ENCODE data around the gene PVR.

The PVR gene

GRCh38 chr19:44672226-44672625 is 28.5 kb downstream of the PVR start:
- H3K4me3 ChIP-seq (ENCODE audit: low read depth, low read length): no peak overlapping the region
- no peak for DNase-seq (ENCODE audit: low read depth)
- no peak for TF ChIP-seq CTCF (IDR thresholded peaks at IDR 0.05; ENCODE audit: control insufficient read depth, extremely low read depth, insufficient read depth)

GRCh38 chr19:44673510-44673909 is 29.8 kb downstream of the PVR start:
- H3K4me3 ChIP-seq (ENCODE audit: low read depth, low read length): no peak overlapping the region

GRCh38 chr19:44675521-44675920 is 31.8 kb downstream of the PVR start:
- no peak for DNase-seq (ENCODE audit: low read depth)
- no peak overlapping the region for H3K4me3 ChIP-seq (ENCODE audit: low read depth, low read length)
- TF ChIP-seq CTCF (IDR thresholded peaks at IDR 0.05; ENCODE audit: control insufficient read depth, extremely low read depth, insufficient read depth): no peak

More at GRCh38 chr19:44673510-44673909, 29.8 kb downstream of the PVR start:
- TF ChIP-seq CTCF (IDR thresholded peaks at IDR 0.05; ENCODE audit: control insufficient read depth, extremely low read depth, insufficient read depth): no peak
- DNase-seq (ENCODE audit: low read depth): no peak

GRCh38 chr19:44677019-44677811 is 33.5 kb downstream of the PVR start:
- no peak overlapping the region for H3K4me3 ChIP-seq (ENCODE audit: low read depth, low read length)
- no peak for DNase-seq (ENCODE audit: low read depth)
- TF ChIP-seq CTCF (IDR thresholded peaks at IDR 0.05; ENCODE audit: control insufficient read depth, extremely low read depth, insufficient read depth): no peak

- TF ChIP-seq CTCF (IDR thresholded peaks at IDR 0.05; ENCODE audit: control insufficient read depth, extremely low read depth, insufficient read depth): no peak
- H3K4me3 ChIP-seq (ENCODE audit: low read depth, low read length): no peak overlapping the region
- DNase-seq (ENCODE audit: low read depth): no peak
Measured at GRCh38 chr19:44680536-44680935, 36.8 kb downstream of the PVR start.

GRCh38 chr19:44681992-44682790 is 38.5 kb downstream of the PVR start:
- TF ChIP-seq CTCF (IDR thresholded peaks at IDR 0.05; ENCODE audit: control insufficient read depth, extremely low read depth, insufficient read depth): no peak
- no peak overlapping the region for H3K4me3 ChIP-seq (ENCODE audit: low read depth, low read length)
- DNase-seq (ENCODE audit: low read depth): no peak
